HEK293T (cell line): ENCODE results near the gene CD59.
A peak's percentile ranks its signal among the peaks of the same experiment; 100 is the strongest.

ENCODE experiments used
- CTCF ChIA-PET: fragments of 350-600 bp; formaldehyde crosslinking; extraction: SDS; loops from one replicate; lab custom pipeline; 2021; ENCODE audit warnings: antibody characterized with exemption, inconsistent platforms; lab: Yijun Ruan, JAX
- POLR2A ChIA-PET: fragments of 350-600 bp; formaldehyde crosslinking; extraction: SDS; loops from one replicate; lab custom pipeline; 2020; ENCODE audit warnings: antibody characterized with exemption, inconsistent platforms; lab: Yijun Ruan, JAX
- DNase-seq: peaks from one replicate; pipeline ENCODE4 v3.0.0; 2012; ENCODE audit warnings: mixed read lengths; ENCODE audit errors: extremely low spot score
- ARNT ChIP-seq: fragments of 450-650 bp; IDR thresholded peaks from 2 replicates; pipeline ENCODE4 v1.6.1; 2017; ENCODE audit warnings: mild to moderate bottlenecking
- BHLHE40 ChIP-seq: fragments of 450-650 bp; IDR thresholded peaks from 2 replicates; pipeline ENCODE4 v1.6.1; 2016; ENCODE audit warnings: mild to moderate bottlenecking, moderate library complexity, borderline replicate concordance
- CTBP1 ChIP-seq: fragments of 450-650 bp; IDR thresholded peaks from 2 replicates; pipeline ENCODE4 v1.6.1; 2016; ENCODE audit warnings: borderline replicate concordance
- ELF4 ChIP-seq: fragments of 450-650 bp; IDR thresholded peaks from 2 replicates; pipeline ENCODE4 v1.6.1; 2017; ENCODE audit warnings: antibody characterized with exemption
- FOXA1 ChIP-seq: fragments of 450-650 bp; IDR thresholded peaks from 2 replicates; pipeline ENCODE4 v1.6.1; 2016; ENCODE audit warnings: mild to moderate bottlenecking
- FOXK2 ChIP-seq: fragments of 450-650 bp; IDR thresholded peaks from 2 replicates; pipeline ENCODE4 v1.6.1; 2016; ENCODE audit warnings: mild to moderate bottlenecking
- FOXM1 ChIP-seq: fragments of 450-650 bp; IDR thresholded peaks from 2 replicates; pipeline ENCODE4 v1.6.1; 2017; ENCODE audit warnings: mild to moderate bottlenecking, borderline replicate concordance
- HDGF ChIP-seq: fragments of 450-650 bp; IDR thresholded peaks from 2 replicates; pipeline ENCODE4 v1.6.1; 2017; ENCODE audit warnings: antibody characterized with exemption, borderline replicate concordance
- L3MBTL2 ChIP-seq: fragments of 450-650 bp; conservative IDR thresholded peaks from 2 replicates; pipeline ENCODE4 v1.6.1; 2016; ENCODE audit warnings: mild to moderate bottlenecking
- LEF1 ChIP-seq: fragments of 450-650 bp; IDR thresholded peaks from 2 replicates; pipeline ENCODE4 v1.6.1; 2017; ENCODE audit warnings: mild to moderate bottlenecking, borderline replicate concordance
- NFRKB ChIP-seq: fragments of 450-650 bp; IDR thresholded peaks from 2 replicates; pipeline ENCODE4 v1.6.1; 2016; ENCODE audit warnings: mild to moderate bottlenecking, moderate library complexity
- PKNOX1 ChIP-seq: fragments of 450-650 bp; IDR thresholded peaks from 2 replicates; pipeline ENCODE4 v1.6.1; 2016
- SP1 ChIP-seq: fragments of 450-650 bp; IDR thresholded peaks from 2 replicates; pipeline ENCODE4 v1.6.1; 2017
- SUZ12 ChIP-seq: fragments of 450-650 bp; IDR thresholded peaks from 2 replicates; pipeline ENCODE4 v1.6.1; 2016; ENCODE audit warnings: mild to moderate bottlenecking
- TARDBP ChIP-seq: fragments of 450-650 bp; IDR thresholded peaks from 2 replicates; pipeline ENCODE4 v1.6.1; 2016
- ZNF384 ChIP-seq: fragments of 450-650 bp; IDR thresholded peaks from 2 replicates; pipeline ENCODE4 v1.6.1; 2016

The CD59 gene

GRCh38 chr11:33700502-33701271 is 35.5 kb downstream of the CD59 start, which contains the start of gene C11orf91:
TSS of gene C11orf91 (minus strand) at chr11:33700826. CDS start at chr11:33700740, 86 bp downstream.
- POLR2A ChIA-PET = interaction anchor here (1.4 to 2.6 kb wide), 5 partner anchors 9 to 102 kb away, joined by 3 to 15 read pairs (median 5); partner anchors contain the start of gene CD59
- TF ChIP-seq SUZ12 (no peak), FOXM1 (no peak), FOXK2 (no peak), ZNF384 (no peak), L3MBTL2 (no peak), BHLHE40 (no peak), SP1 (no peak), CTBP1 (no peak), LEF1 (no peak), NFRKB (no peak), PKNOX1 (no peak), HDGF (no peak), TARDBP (no peak), FOXA1 (no peak), ARNT (no peak), ELF4 (no peak)
- peak; percentile 95 for DNase-seq
- CTCF ChIA-PET = interaction anchor here (0.5 to 2.4 kb wide), 4 partner anchors 9 to 527 kb away, joined by 4 to 15 read pairs (median 8); no protein-coding TSS in a partner anchor

GRCh38 chr11:33700063-33700501 is 36.1 kb downstream of the CD59 start:
- peak; percentile 26 for DNase-seq
- TF ChIP-seq BHLHE40 (no peak), FOXK2 (no peak), PKNOX1 (no peak), ZNF384 (no peak), SP1 (no peak), HDGF (no peak), TARDBP (no peak), FOXM1 (no peak), NFRKB (no peak), LEF1 (no peak), FOXA1 (no peak), L3MBTL2 (no peak), ARNT (no peak), SUZ12 (no peak)
- ChIA-PET POLR2A (interaction anchor here (1.4 to 2.6 kb wide), 2 partner anchors 10 to 36 kb away, joined by 5 to 15 read pairs; partner anchors contain the start of gene CD59), CTCF (interaction anchor here (0.6 to 0.9 kb wide), 3 partner anchors 9 to 1313 kb away, joined by 3 to 4 read pairs (median 3); no protein-coding TSS in a partner anchor)

DNA sequence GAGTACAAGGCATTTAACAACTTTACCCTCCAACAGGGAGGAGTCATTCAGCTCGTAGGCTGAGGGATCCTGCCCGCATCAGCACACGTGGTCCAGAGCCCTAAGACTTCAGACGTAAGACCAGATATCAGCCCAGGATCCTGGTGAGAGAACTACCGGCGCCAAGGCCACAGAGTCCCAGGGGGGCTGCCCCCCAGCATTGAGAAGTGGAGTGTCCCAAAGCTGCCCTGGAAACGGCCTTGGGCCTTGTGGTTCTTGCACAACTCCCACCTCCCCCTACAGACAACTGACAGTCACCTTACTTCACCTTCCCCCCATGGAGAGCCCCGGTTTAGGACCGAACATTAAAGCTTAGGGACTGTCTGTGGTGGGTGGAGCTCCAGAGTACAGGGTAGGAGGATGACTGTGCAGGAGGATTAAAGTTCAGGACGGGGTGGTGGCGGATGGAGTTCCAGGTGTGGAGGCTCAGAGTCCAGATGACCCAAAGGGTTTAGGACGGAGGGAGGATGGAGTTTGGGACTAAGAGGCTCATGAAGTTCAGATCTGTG is 36.6 kb downstream of the CD59 start:
- DNase-seq = no peak
- TF ChIP-seq FOXK2 (no peak), FOXM1 (no peak), LEF1 (no peak), BHLHE40 (no peak), L3MBTL2 (no peak), ZNF384 (no peak), FOXA1 (no peak)
- ChIA-PET CTCF (interaction anchor here (0.6 to 0.9 kb wide), 3 partner anchors 8 to 1313 kb away, joined by 3 to 4 read pairs (median 3); no protein-coding TSS in a partner anchor), POLR2A (no interaction called here)

- TF ChIP-seq FOXM1 = no peak
- no peak for TF ChIP-seq BHLHE40
- TF ChIP-seq CTBP1 = no peak
- TF ChIP-seq NFRKB = no peak
- no peak for TF ChIP-seq ARNT
- no peak for TF ChIP-seq L3MBTL2
- no peak for TF ChIP-seq SUZ12
- TF ChIP-seq PKNOX1 = no peak
- DNase-seq = no peak
- ChIA-PET POLR2A (no interaction called here), CTCF (no interaction called here)
Measured at GRCh38 chr11:33698921-33699320, 37.3 kb downstream of the CD59 start.

GRCh38 chr11:33697997-33698396 is 38.2 kb downstream of the CD59 start:
- ChIA-PET CTCF (interaction anchor here (0.6 kb wide), 1 partner anchor 416 kb away, joined by 8 read pairs; no protein-coding TSS in a partner anchor), POLR2A (no interaction called here)
- no peak for TF ChIP-seq SP1
- TF ChIP-seq HDGF = no peak
- no peak for TF ChIP-seq TARDBP
- TF ChIP-seq PKNOX1 = no peak
- no peak for TF ChIP-seq BHLHE40
- no peak for TF ChIP-seq ARNT
- no peak for TF ChIP-seq LEF1
- no peak for TF ChIP-seq FOXA1
- TF ChIP-seq CTBP1 = no peak
- no peak for TF ChIP-seq FOXK2
- no peak for TF ChIP-seq SUZ12
- TF ChIP-seq ELF4 = no peak
- DNase-seq = no peak
